Prostate gland (tissue), 2 donors: Measurements from ENCODE around the gene NACC1. TPM values are rescaled to one million over a fixed set of nuclear protein-coding genes. Genes with fewer than 3 reads are reported as not detected.
"Not testable (repeated sequence)": the region's sequence is repeated elsewhere in the genome, so short reads cannot be mapped to it uniquely, and the experiment has no call there.

ENCODE experiments used
- DNase-seq: peaks from one replicate; pipeline ENCODE4 v3.0.0-alpha.2; 2019; ENCODE audit warnings: low spot score
- H3K27ac ChIP-seq, 2 donors: fragments of 200-600 bp; sonication (generic); 2 replicates each; pipeline ENCODE4 v1.5.1; 2017 to 2019
- H3K27me3 ChIP-seq: fragments of 200-600 bp; sonication (generic); replicated peaks from 2 replicates; pipeline ENCODE4 v1.5.1; 2019; ENCODE audit not compliant: insufficient read depth
- H3K36me3 ChIP-seq, 2 donors: fragments of 200-600 bp; sonication (generic); 1 replicate in 1 of 2; 2 replicates in 1 of 2; pipeline versions ENCODE4 v1.5.1 to v1.8.1; 2017 to 2019
- H3K4me1 ChIP-seq: fragments of 200-600 bp; sonication (generic); replicated peaks from 2 replicates; pipeline ENCODE4 v1.5.1; 2019
- H3K4me3 ChIP-seq, 2 donors: fragments of 200-600 bp; sonication (generic); 2 replicates each; pipeline ENCODE4 v1.5.1; 2017 to 2019
- H3K9me3 ChIP-seq: fragments of 200-600 bp; sonication (generic); 2 replicates; pipeline ENCODE4 v1.5.1; 2017
- CTCF ChIP-seq, 4 experiments: fragments of 200-600 bp in 2 of 4; fragments of 450-650 bp in 2 of 4; sonication (generic) in 2 of 4; IDR thresholded peaks; 1 replicate in 3 of 4; 2 replicates in 1 of 4; pipeline ENCODE4 v1.5.1; 2016 to 2019; ENCODE audit warnings: antibody characterized with exemption in 4 of 4, mild to moderate bottlenecking in 2 of 4, moderate library complexity in 2 of 4
- POLR2A ChIP-seq: fragments of 450-650 bp; IDR thresholded peaks from one replicate; pipeline ENCODE4 v1.6.1; 2016; ENCODE audit warnings: antibody characterized with exemption, mild to moderate bottlenecking
- POLR2AphosphoS5 ChIP-seq: sonication (generic); formaldehyde crosslinking; IDR thresholded peaks from one replicate; pipeline ENCODE4 v1.6.1; 2017; ENCODE audit warnings: antibody characterized with exemption
- WGBS: methylation state at CpG from one replicate; pipeline ENCODE4 v1.1.5; 2018; 5-methylcytosine and 5-hydroxymethylcytosine counted together
- intact Hi-C: fragments of 100-400 bp; cut with DNase I; formaldehyde crosslinking; loops from one replicate; pipeline ENCODE4 v1.14.2; 2022
- total RNA-seq, 2 donors: library from RNA; depleted of rRNA; stranded (reverse); fragments of >200 nt; gene quantifications; one replicate each; pipeline ENCODE4 v1.1.0, GENCODE V29; 2016

Gene NACC1
- total RNA-seq, 2 donors from 2014 or later = 52.4 to 91.9 TPM

DNA sequence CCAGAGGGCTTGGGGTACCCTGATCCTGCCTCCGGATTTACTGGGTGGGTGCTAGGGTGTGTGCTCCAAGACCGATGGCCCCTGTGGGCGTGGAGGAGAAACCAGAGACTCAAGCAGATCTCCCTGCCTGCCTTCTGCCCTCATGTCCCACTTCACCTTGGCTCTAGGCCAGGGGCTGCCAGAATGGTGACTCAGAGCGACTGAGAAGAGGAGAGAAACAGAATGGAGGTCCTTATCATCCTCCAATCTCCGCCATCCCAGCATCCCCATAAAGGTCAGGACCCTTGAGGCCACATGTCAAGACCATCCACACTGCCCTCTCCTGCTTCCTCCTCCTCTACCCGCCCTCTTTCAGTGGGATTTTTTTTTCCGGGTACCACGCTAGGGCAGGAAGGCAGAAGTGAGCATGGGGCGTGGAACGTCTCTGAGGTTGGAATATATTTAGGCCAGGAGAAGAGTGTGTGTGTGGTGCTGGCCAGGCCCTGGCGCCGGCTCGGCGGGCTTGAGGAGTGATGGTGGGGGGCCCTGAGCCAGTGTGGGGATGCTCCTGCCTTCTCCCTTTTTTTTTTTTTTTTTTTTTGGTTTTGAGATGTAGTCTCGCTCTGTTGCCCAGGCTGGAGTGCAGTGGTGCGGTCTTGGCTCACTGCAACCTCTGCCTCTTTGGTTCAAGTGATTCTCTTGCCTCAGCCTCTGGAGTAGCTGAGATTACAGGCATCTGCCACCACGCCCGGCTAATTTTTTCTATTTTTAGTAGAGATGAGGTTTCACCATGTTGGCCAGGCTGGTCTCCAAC is 54.5 kb downstream of the NACC1 start:
- H3K4me1 ChIP-seq = no peaks in the 10 kb centered on the region
- DNase-seq = peak; percentile 58
- TF ChIP-seq CTCF (IDR thresholded peaks at IDR 0.05) (no peak), POLR2AphosphoS5 (no peak), POLR2A (no peak)
- intact Hi-C loops = no loop called here
- 45% methylated on average over 18 of the region's 18 CpGs for WGBS
- H3K27ac ChIP-seq = peak overlapping the region in 1 of 2 donors; percentile 18
- no peaks in the 10 kb centered on the region for H3K36me3 ChIP-seq
- H3K9me3 ChIP-seq = no peaks in the 10 kb centered on the region
- no peak overlapping the region for H3K4me3 ChIP-seq
- H3K27me3 ChIP-seq = no peaks in the 10 kb centered on the region

DNA sequence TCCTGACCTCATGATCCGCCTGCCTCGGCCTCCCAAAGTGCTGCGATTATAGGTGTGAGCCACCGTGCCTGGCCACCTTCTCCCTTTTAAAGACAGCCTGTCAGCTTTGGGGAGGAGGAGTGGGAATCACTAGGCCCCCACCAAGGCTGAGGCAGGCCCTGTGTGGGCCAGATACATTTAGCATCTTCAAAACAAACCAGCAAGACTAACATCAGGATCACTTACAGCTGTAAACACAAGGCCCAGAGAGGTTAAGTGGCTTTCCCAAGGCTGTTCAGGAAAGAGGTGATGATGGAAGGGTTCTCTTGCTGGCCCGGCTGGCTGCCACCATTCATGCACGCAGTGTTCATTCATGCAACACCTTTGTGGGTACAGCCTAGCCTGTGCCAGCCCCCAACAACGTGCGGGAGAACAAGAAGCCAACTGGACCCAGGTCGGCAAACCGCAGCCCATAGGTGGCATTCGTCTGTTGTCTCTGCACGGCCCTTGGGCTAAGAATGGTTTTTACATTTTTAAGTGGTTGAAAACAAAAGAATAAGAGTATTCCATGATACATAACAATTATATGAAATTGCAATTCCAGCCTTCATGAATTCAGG is 55.2 kb downstream of the NACC1 start:
- no peaks in the 10 kb centered on the region for H3K4me1 ChIP-seq
- no peaks in the 10 kb centered on the region for H3K9me3 ChIP-seq
- no peaks in the 10 kb centered on the region for H3K36me3 ChIP-seq
- WGBS = 80% methylated on average over 12 of the region's 12 CpGs
- H3K4me3 ChIP-seq = no peak overlapping the region
- intact Hi-C loops = no loop called here
- no peaks in the 10 kb centered on the region for H3K27me3 ChIP-seq
- no peak for DNase-seq
- no peak overlapping the region for H3K27ac ChIP-seq
- TF ChIP-seq POLR2A = no peak
- no peak for TF ChIP-seq CTCF (IDR thresholded peaks at IDR 0.05)
- TF ChIP-seq POLR2AphosphoS5 = no peak

DNA sequence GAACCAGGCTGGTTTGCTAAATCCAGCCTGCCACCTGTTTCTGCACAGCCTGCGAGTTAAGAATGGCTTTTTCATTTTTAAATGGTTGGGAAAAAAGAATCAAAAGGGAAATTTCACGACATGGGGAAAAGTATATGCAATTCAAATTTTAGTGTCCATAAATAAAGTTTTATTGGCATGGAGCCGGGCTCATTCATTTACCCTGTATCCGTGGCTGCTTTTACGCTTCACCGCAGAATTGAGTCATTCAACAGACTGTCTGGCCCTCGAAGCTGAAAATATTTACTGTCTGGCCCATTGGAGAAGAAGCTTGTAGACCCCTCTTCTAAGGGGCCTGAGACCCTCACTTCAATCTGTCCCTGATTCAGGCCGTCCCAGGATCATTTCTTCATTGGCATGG is 58.3 kb downstream of the NACC1 start:
- DNase-seq = no peak
- no peaks in the 10 kb centered on the region for H3K36me3 ChIP-seq
- no peaks in the 10 kb centered on the region for H3K27me3 ChIP-seq
- H3K4me3 ChIP-seq = no peak overlapping the region
- 59% methylated on average over 8 of the region's 8 CpGs for WGBS
- H3K4me1 ChIP-seq = no peaks in the 10 kb centered on the region
- TF ChIP-seq CTCF (IDR thresholded peaks at IDR 0.05) = no peak
- no peak for TF ChIP-seq POLR2A
- TF ChIP-seq POLR2AphosphoS5 = no peak
- H3K27ac ChIP-seq = no peak overlapping the region
- H3K9me3 ChIP-seq = no peaks in the 10 kb centered on the region
- intact Hi-C loops = no loop called here

DNA sequence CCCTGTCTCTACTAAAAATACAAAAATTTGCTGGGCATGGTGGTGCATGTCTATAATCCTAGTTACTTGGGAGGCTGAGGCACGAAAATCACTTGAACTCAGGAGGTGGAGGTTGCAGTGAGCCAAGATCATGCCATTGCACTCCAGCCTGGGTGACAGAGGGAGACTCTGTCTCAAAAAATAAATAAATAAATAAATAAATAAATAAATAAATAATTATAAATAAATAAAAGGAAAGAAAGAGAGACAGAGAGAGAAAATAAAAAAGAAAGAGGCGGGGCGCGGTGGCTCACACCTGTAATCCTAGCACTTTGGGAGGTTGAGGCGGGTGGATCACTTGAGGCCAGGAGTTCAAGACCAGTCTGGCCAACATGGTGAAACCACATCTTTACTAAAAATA is 59.5 kb downstream of the NACC1 start:
- H3K27me3 ChIP-seq, H3K9me3 ChIP-seq, H3K36me3 ChIP-seq, intact Hi-C loops, H3K27ac ChIP-seq, H3K4me3 ChIP-seq, DNase-seq, H3K4me1 ChIP-seq: not testable (repeated sequence)
- 95% methylated on average over 5 of the region's 5 CpGs for WGBS

DNA sequence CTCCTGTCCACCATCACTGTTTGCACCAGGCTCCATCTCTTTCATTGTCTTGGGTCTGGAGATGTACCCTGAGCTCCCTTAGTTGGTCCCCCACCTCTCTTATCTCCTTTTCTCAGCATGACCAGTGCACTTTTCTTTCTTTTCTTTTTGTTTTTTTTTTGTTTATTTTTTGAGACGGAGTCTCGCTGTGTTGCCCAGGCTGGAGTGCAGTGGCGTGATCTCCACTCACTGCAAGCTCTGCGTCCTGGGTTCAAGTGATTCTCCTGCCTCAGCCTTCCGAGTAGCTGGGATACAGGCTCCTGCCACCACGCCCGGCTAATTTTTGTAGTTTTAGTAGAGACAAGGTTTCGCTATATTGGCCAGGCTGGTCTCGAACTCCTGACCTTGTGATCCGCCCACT is 60.2 kb downstream of the NACC1 start:
- DNase-seq, H3K9me3 ChIP-seq, intact Hi-C loops, H3K27ac ChIP-seq, H3K4me1 ChIP-seq, H3K4me3 ChIP-seq, H3K27me3 ChIP-seq, H3K36me3 ChIP-seq: not testable (repeated sequence)
- 90% methylated on average over 10 of the region's 10 CpGs for WGBS
